Activated CD8-positive, alpha-beta memory T cell treated with anti-CD3 and anti-CD28 coated beads, Interleukin-2, amount 50 U/mL, for 4 hours (primary cell): Measurements from ENCODE around the gene HOXA6.

ENCODE experiments used
- DNase-seq: peaks from one replicate; pipeline ENCODE4 v3.0.0-alpha.2; 2020

Gene HOXA6

GRCh38 chr7:27184337-27185012 is 36.9 kb upstream of the HOXA6 start:
- peak; percentile 24 for DNase-seq

- no peak for DNase-seq
Measured at GRCh38 chr7:27183682-27184336, 36.2 kb upstream of the HOXA6 start.

GRCh38 chr7:27182861-27183681 is 35.5 kb upstream of the HOXA6 start:
- no peak for DNase-seq

- DNase-seq: no peak
Measured at GRCh38 chr7:27182285-27182841, 34.8 kb upstream of the HOXA6 start.

GRCh38 chr7:27181795-27182275 is 34.3 kb upstream of the HOXA6 start:
- no peak for DNase-seq

GRCh38 chr7:27180431-27181420 is 33.2 kb upstream of the HOXA6 start:
- DNase-seq: no peak

GRCh38 chr7:27179503-27180430 is 32.2 kb upstream of the HOXA6 start:
- DNase-seq: peak; percentile 66

GRCh38 chr7:27179030-27179429 is 31.5 kb upstream of the HOXA6 start:
- DNase-seq: no peak

- DNase-seq: no peak
Measured at GRCh38 chr7:27178366-27178765, 30.8 kb upstream of the HOXA6 start.

GRCh38 chr7:27177795-27178320 is 30.3 kb upstream of the HOXA6 start:
- no peak for DNase-seq

- DNase-seq: no peak
Measured at GRCh38 chr7:27176962-27177794, 29.6 kb upstream of the HOXA6 start.

- no peak for DNase-seq
Measured at GRCh38 chr7:27176524-27176845, 28.9 kb upstream of the HOXA6 start.

GRCh38 chr7:27175626-27176523 is 28.3 kb upstream of the HOXA6 start:
- no peak for DNase-seq

- DNase-seq: no peak
Measured at GRCh38 chr7:27174874-27175625, 27.5 kb upstream of the HOXA6 start.

GRCh38 chr7:27173956-27174873 is 26.6 kb upstream of the HOXA6 start, which contains the start of gene HOXA10:
Gene HOXA10 (minus strand): TSS chr7:27174320. CDS start chr7:27174306, 14 bp downstream.
- no peak for DNase-seq

GRCh38 chr7:27173511-27173955 is 26.0 kb upstream of the HOXA6 start:
- DNase-seq: peak; percentile 29
